HCT116 (cell line): ENCODE results near the gene WASF2. TPM values are rescaled to one million over a fixed set of nuclear protein-coding genes. Genes with fewer than 3 reads are reported as not detected.

Experiments used
- ATAC-seq: fragments of 200-7000 bp; cut with Tn5 transposase; 2 replicates; pipeline ENCODE4 v1.9.1; 2020; ENCODE audit warnings: mild to moderate bottlenecking, moderate library complexity
- BruUV-seq: library from RNA; stranded (reverse); fragments of 400-500 nt; replicated peaks from 2 replicates; lab custom pipeline; 2021; lab: Mats Ljungman, UMichigan
- CTCF ChIA-PET: fragments of 300-600 bp; sonication (Branson Sonifier 250); formaldehyde crosslinking; loops from one replicate; lab custom pipeline; 2021; ENCODE audit warnings: antibody characterized with exemption; lab: Charles Lee
- POLR2A ChIA-PET: fragments of 300-600, 350-600 bp; sonication (Branson Sonifier 250); formaldehyde crosslinking; loops from one replicate; lab custom pipeline; 2021; ENCODE audit warnings: antibody characterized with exemption; lab: Charles Lee
- RAD21 ChIA-PET, 2 experiments: fragments of 300-600 bp; sonication (Branson Sonifier 250); formaldehyde crosslinking; loops; one replicate each; lab custom pipeline; 2023; ENCODE audit warnings: low total read pairs in 2 of 2; ENCODE audit not compliant: uncharacterized antibody in 2 of 2, unreplicated experiment in 2 of 2, low non-redundant PET in 1 of 2; lab: Charles Lee
- DNase-seq: peaks from one replicate; pipeline ENCODE4 v3.0.0-alpha.2; 2010; ENCODE audit warnings: low read depth, low spot score
- H2AFZ ChIP-seq: fragments of 200-600 bp; shearing (Covaris generic), sonication (generic); 2 replicates; pipeline ENCODE4 v1.6.1; 2017; ENCODE audit warnings: low read depth, mixed run types, mixed read lengths, antibody characterized with exemption, low read length; ENCODE audit not compliant: poor library complexity, severe bottlenecking
- H3K27ac ChIP-seq: 2 replicates; pipeline ENCODE4 v1.5.1; 2012; ENCODE audit warnings: low read depth, low read length
- H3K27me3 ChIP-seq: fragments of 200-600 bp; sonication (generic); 2 replicates; pipeline ENCODE4 v1.6.1; 2016; ENCODE audit warnings: mixed run types, low read length, mixed read lengths; ENCODE audit not compliant: insufficient read depth
- H3K36me3 ChIP-seq, 2 experiments: fragments of 200-500 bp in 1 of 2; fragments of 200-600 bp in 1 of 2; sonication (Bioruptor generic) in 1 of 2; sonication (generic) in 1 of 2; 2 replicates each; pipeline versions ENCODE4 v1.5.1 to v1.6.1; 2014 to 2016; ENCODE audit warnings: low read length in 2 of 2, inconsistent platforms in 1 of 2, mixed read lengths in 1 of 2, mixed run types in 1 of 2; ENCODE audit not compliant: insufficient read depth in 2 of 2, control insufficient read depth in 1 of 2
- H3K4me1 ChIP-seq, 2 experiments: fragments of 200-600 bp in 1 of 2; sonication (generic) in 1 of 2; 2 replicates each; pipeline versions ENCODE4 v1.5.1 to v1.6.1; 2012 to 2017; ENCODE audit warnings: low read length in 2 of 2, inconsistent platforms in 1 of 2, mild to moderate bottlenecking in 1 of 2, mixed read lengths in 1 of 2, mixed run types in 1 of 2, moderate library complexity in 1 of 2; ENCODE audit not compliant: insufficient read depth in 2 of 2, control insufficient read depth in 1 of 2
- H3K4me2 ChIP-seq: fragments of 200-600 bp; sonication (generic); 2 replicates; pipeline ENCODE4 v1.6.1; 2017; ENCODE audit warnings: mixed run types, low read length, mixed read lengths
- H3K4me3 ChIP-seq, 2 experiments: fragments of 200-600 bp in 1 of 2; sonication (generic) in 1 of 2; replicated peaks in 1 of 2; 2 replicates each; pipeline ENCODE4 v1.5.1; 2011 to 2016; ENCODE audit warnings: low read length in 2 of 2, control low read depth in 1 of 2, low read depth in 1 of 2, mild to moderate bottlenecking in 1 of 2, mixed read lengths in 1 of 2, mixed run types in 1 of 2
- H3K79me2 ChIP-seq: fragments of 200-600 bp; sonication (generic); 2 replicates; pipeline ENCODE4 v1.6.1; 2017; ENCODE audit warnings: mild to moderate bottlenecking, mixed run types, low read length, moderate library complexity, mixed read lengths; ENCODE audit not compliant: insufficient read depth
- H3K9ac ChIP-seq: fragments of 200-600 bp; sonication (generic); 2 replicates; pipeline ENCODE4 v1.6.1; 2016; ENCODE audit warnings: low read length, mixed read lengths
- H3K9me2 ChIP-seq: fragments of 200-600 bp; sonication (generic), shearing (Covaris generic); 2 replicates; pipeline ENCODE4 v1.6.1; 2017; ENCODE audit warnings: mixed run types, mild to moderate bottlenecking, moderate library complexity; ENCODE audit not compliant: insufficient read depth
- H3K9me3 ChIP-seq, 2 experiments: fragments of 200-500 bp in 1 of 2; fragments of 200-600 bp in 1 of 2; sonication (Bioruptor generic) in 1 of 2; sonication (generic) in 1 of 2; 2 replicates each; pipeline ENCODE4 v1.6.1; 2014 to 2017; ENCODE audit warnings: low read length in 2 of 2, mixed read lengths in 2 of 2, inconsistent platforms in 1 of 2, low read depth in 1 of 2, mild to moderate bottlenecking in 1 of 2, mixed run types in 1 of 2, moderate library complexity in 1 of 2; ENCODE audit not compliant: control insufficient read depth in 1 of 2, insufficient read depth in 1 of 2
- H4K20me1 ChIP-seq: fragments of 200-600 bp; sonication (generic), shearing (Covaris generic); 2 replicates; pipeline ENCODE4 v1.6.1; 2017; ENCODE audit warnings: mixed run types, mild to moderate bottlenecking, moderate library complexity; ENCODE audit not compliant: insufficient read depth
- ATF3 ChIP-seq: IDR thresholded peaks from 2 replicates; pipeline ENCODE4 v1.6.1; 2012
- CBX3 ChIP-seq: IDR thresholded peaks from 2 replicates; pipeline ENCODE4 v1.6.1; 2012; ENCODE audit warnings: low read depth
- CEBPB ChIP-seq: IDR thresholded peaks from 2 replicates; pipeline ENCODE4 v1.6.1; 2012; ENCODE audit warnings: low read depth
- CTCF ChIP-seq, 3 experiments: fragments of 200-600 bp in 1 of 3; sonication (generic) in 1 of 3; IDR thresholded peaks in 2 of 3; conservative IDR thresholded peaks in 1 of 3; 2 replicates each; pipeline ENCODE4 v1.5.1; 2012 to 2017; ENCODE audit warnings: low read depth in 2 of 3, low read length in 2 of 3, antibody characterized with exemption in 1 of 3, borderline replicate concordance in 1 of 3, control low read depth in 1 of 3, mild to moderate bottlenecking in 1 of 3, mixed read lengths in 1 of 3, mixed run types in 1 of 3, moderate library complexity in 1 of 3; ENCODE audit not compliant: insufficient read depth in 1 of 3
- EGR1 ChIP-seq: IDR thresholded peaks from 2 replicates; pipeline ENCODE4 v1.6.1; 2012; ENCODE audit warnings: low read depth
- ELF1 ChIP-seq: IDR thresholded peaks from 2 replicates; pipeline ENCODE4 v1.6.1; 2012; ENCODE audit warnings: low read depth, borderline replicate concordance
- EZH2phosphoT487 ChIP-seq: fragments of 200-600 bp; IDR thresholded peaks from 2 replicates; pipeline ENCODE4 v1.6.1; 2018; ENCODE audit warnings: antibody characterized with exemption, borderline replicate concordance
- FOSL1 ChIP-seq: IDR thresholded peaks from 2 replicates; pipeline ENCODE4 v1.6.1; 2012; ENCODE audit warnings: low read depth
- MAX ChIP-seq: IDR thresholded peaks from 2 replicates; pipeline ENCODE4 v1.6.1; 2012
- POLR2AphosphoS5 ChIP-seq: IDR thresholded peaks from 2 replicates; pipeline ENCODE4 v1.6.1; 2011; ENCODE audit warnings: mild to moderate bottlenecking, low read depth, low read length, moderate library complexity
- RAD21 ChIP-seq: IDR thresholded peaks from 2 replicates; pipeline ENCODE4 v1.6.1; 2012; ENCODE audit warnings: low read depth, mild to moderate bottlenecking
- REST ChIP-seq: IDR thresholded peaks from 2 replicates; pipeline ENCODE4 v1.6.1; 2012; ENCODE audit warnings: low read depth
- SIN3A ChIP-seq: IDR thresholded peaks from 2 replicates; pipeline ENCODE4 v1.6.1; 2012; ENCODE audit warnings: low read depth
- SRF ChIP-seq: IDR thresholded peaks from 2 replicates; pipeline ENCODE4 v1.6.1; 2012; ENCODE audit warnings: low read depth
- TCF7L2 ChIP-seq: IDR thresholded peaks from 2 replicates; pipeline ENCODE4 v1.7.0; 2011; ENCODE audit warnings: borderline replicate concordance, inconsistent platforms; ENCODE audit not compliant: insufficient read depth, insufficient read length; ENCODE audit errors: extremely low read depth
- ZBTB33 ChIP-seq: IDR thresholded peaks from 2 replicates; pipeline ENCODE4 v1.6.1; 2011; ENCODE audit warnings: mild to moderate bottlenecking, low read length, moderate library complexity; ENCODE audit not compliant: insufficient replicate concordance; ENCODE audit errors: extremely low read depth
- intact Hi-C: fragments of 100-400 bp; cut with micrococcal nuclease; formaldehyde crosslinking; loops from 2 replicates; pipeline ENCODE4 v1.10.0; 2022
- total RNA-seq: library from RNA; stranded (reverse); gene quantifications from one replicate; pipeline ENCODE4 v1.2.1, GENCODE V29; 2021; ENCODE audit not compliant: unreplicated experiment

Gene WASF2
- total RNA-seq, 1 experiment from 2014 or later: 111 TPM

DNA sequence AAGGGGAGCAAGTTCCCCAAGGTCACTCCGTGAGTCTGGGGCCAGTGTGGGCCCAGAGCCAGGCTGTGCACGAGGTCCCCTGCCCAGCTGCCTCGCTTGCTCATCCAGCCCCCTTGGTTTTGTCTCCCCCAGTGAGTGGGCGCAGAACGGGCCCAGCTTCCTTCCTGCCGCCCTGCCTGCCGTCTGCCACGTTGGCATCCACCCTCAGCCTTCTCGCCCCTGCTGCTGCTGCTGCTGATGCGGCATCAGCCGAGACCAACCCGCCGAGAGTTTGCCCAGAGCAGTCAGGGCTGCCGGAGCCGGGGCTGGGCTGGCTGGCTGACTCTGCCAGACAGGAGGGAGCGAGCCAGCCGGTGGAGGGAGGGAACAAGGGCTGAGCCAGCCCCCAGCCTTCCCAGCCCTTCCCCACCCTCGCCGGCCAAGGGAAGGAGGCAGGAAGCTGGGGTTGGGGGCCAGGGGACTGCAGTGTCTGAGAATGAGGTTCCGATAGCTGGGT is 31.4 kb upstream of the WASF2 start:
- ChIA-PET POLR2A (no interaction called here), RAD21 (no interaction called here), CTCF (interaction anchor here (0.8 kb wide), 1 partner anchor 37 kb away, joined by 3 read pairs; no protein-coding TSS in a partner anchor)
- no peaks in the 10 kb centered on the region for H4K20me1 ChIP-seq
- H3K36me3 ChIP-seq: no peaks in the 10 kb centered on the region
- no peak overlapping the region for H3K4me2 ChIP-seq
- no peak overlapping the region for H3K27ac ChIP-seq
- TF ChIP-seq EZH2phosphoT487 (no peak), POLR2AphosphoS5 (no peak), ATF3 (no peak), REST (no peak), CBX3 (no peak), EGR1 (no peak), SIN3A (no peak), ZBTB33 (no peak), RAD21 (no peak), SRF (no peak), FOSL1 (no peak), TCF7L2 (no peak), ELF1 (no peak), CTCF (IDR thresholded peaks at IDR 0.05 in 2 of 3, conservative IDR thresholded peaks at IDR 0.05 in 1 of 3; ENCODE audit: borderline replicate concordance in 1 of 3, insufficient read depth in 1 of 3, low read depth in 2 of 3, low read length in 2 of 3) (no peak), CEBPB (no peak), MAX (no peak)
- no peak for ATAC-seq
- intact Hi-C loops: no loop called here
- H3K27me3 ChIP-seq: no peaks in the 10 kb centered on the region
- no peaks in the 10 kb centered on the region for H3K9me3 ChIP-seq
- no peaks in the 10 kb centered on the region for H3K9me2 ChIP-seq
- H3K79me2 ChIP-seq: no peaks in the 10 kb centered on the region
- H2AFZ ChIP-seq: no peak overlapping the region
- no peak overlapping the region for H3K9ac ChIP-seq
- DNase-seq: no peak
- H3K4me3 ChIP-seq: no peak overlapping the region
- peaks cover 32 to 67% of the 10 kb centered on the region in 2 experiments for H3K4me1 ChIP-seq
- no TSS peak for BruUV-seq
